Measurements from ENCODE around the gene HEXIM1.

GRCh38 chr17:45117334-45117733 lies 30.9 kb upstream of the HEXIM1 start:
- no peak for TF ChIP-seq GATA2 (IDR thresholded peaks at IDR 0.05; ENCODE audit: low read depth, low read length)
- TF ChIP-seq GATA3 (IDR thresholded peaks at IDR 0.05; ENCODE audit: low read depth, low read length) = no peak
